Measurements from ENCODE around the gene OR1D5. TPM values are rescaled to one million over a fixed set of nuclear protein-coding genes. Genes with fewer than 3 reads are reported as not detected.
"Not testable (repeated sequence)": the region's sequence is repeated elsewhere in the genome, so short reads cannot be mapped to it uniquely, and the experiment has no call there.

OR1D5 gene
- not detected in 2 replicates for total RNA-seq
- not detected in 2 replicates for polyA plus RNA-seq

GRCh38 chr17:3063507-3063906 lies at the start of gene OR1D5:
Gene OR1D5, minus strand, starts transcription at chr17:3063607. Its CDS starts 0 bp downstream, at chr17:3063607.
- not testable (repeated sequence) for H3K9me2 ChIP-seq (replicated peaks; ENCODE audit: insufficient read depth); H3K4me3 ChIP-seq; H3K4me2 ChIP-seq; H3K9me3 ChIP-seq (ENCODE audit: low read depth); H3K27ac ChIP-seq; H3K79me2 ChIP-seq; H4K20me1 ChIP-seq (ENCODE audit: insufficient read depth, poor library complexity, severe bottlenecking); DNase-seq (ENCODE audit: low spot score); H3K4me1 ChIP-seq (ENCODE audit: insufficient read depth); H2AFZ ChIP-seq; H3K36me3 ChIP-seq (replicated peaks; ENCODE audit: insufficient read depth, low read depth); H3K27me3 ChIP-seq
- 60% methylated on average over 2 of the region's 2 CpGs for WGBS (ENCODE audit: low lambda C conversion rate, missing lambda C conversion rate)

- H3K36me3 ChIP-seq (replicated peaks; ENCODE audit: insufficient read depth, low read depth), result no peaks in the 10 kb centered on the region
- TF ChIP-seq EZH2 (IDR thresholded peaks at IDR 0.05; ENCODE audit: borderline replicate concordance) (no peak), EZH2phosphoT487 (IDR thresholded peaks at IDR 0.05; ENCODE audit: low read depth, severe bottlenecking, unreplicated experiment) (no peak)
- H3K9me2 ChIP-seq (replicated peaks; ENCODE audit: insufficient read depth), result no peaks in the 10 kb centered on the region
- no peak for DNase-seq (ENCODE audit: low spot score)
- no peaks in the 10 kb centered on the region for H3K27me3 ChIP-seq
- H3K4me1 ChIP-seq (ENCODE audit: insufficient read depth), result no peaks in the 10 kb centered on the region
- no peak within 1 kb of the TSS for H3K4me3 ChIP-seq
- H3K4me2 ChIP-seq, result no peak within 1 kb of the TSS
- H3K79me2 ChIP-seq, result no peaks in the 10 kb centered on the region
- H3K27ac ChIP-seq, result no peak within 1 kb of the TSS
- H4K20me1 ChIP-seq (ENCODE audit: insufficient read depth, poor library complexity, severe bottlenecking), result no peaks in the 10 kb centered on the region
- no peaks in the 10 kb centered on the region for H3K9me3 ChIP-seq (ENCODE audit: low read depth)
- WGBS (ENCODE audit: low lambda C conversion rate, missing lambda C conversion rate), result 49% methylated on average over 3 of the region's 3 CpGs
- H2AFZ ChIP-seq, result no peak within 1 kb of the TSS
These were observed 40.9 kb upstream of the OR1D5 start, which contains the start of gene OR1D2 for GRCh38 chr17:3104322-3104721. Gene OR1D2, minus strand, starts transcription at chr17:3104422. Its CDS starts 11,426 bp downstream, at chr17:3092996.

GRCh38 chr17:3073850-3074249 lies 10.4 kb upstream of the OR1D5 start:
- H3K4me1 ChIP-seq (ENCODE audit: insufficient read depth); H3K4me2 ChIP-seq; H2AFZ ChIP-seq; H3K36me3 ChIP-seq (replicated peaks; ENCODE audit: insufficient read depth, low read depth); H3K9me3 ChIP-seq (ENCODE audit: low read depth); DNase-seq (ENCODE audit: low spot score); H3K9me2 ChIP-seq (replicated peaks; ENCODE audit: insufficient read depth); H3K79me2 ChIP-seq; H4K20me1 ChIP-seq (ENCODE audit: insufficient read depth, poor library complexity, severe bottlenecking); H3K27me3 ChIP-seq; H3K4me3 ChIP-seq; H3K27ac ChIP-seq: not testable (repeated sequence)
- WGBS (ENCODE audit: low lambda C conversion rate, missing lambda C conversion rate), result 58% methylated on average over 4 of the region's 4 CpGs

GRCh38 chr17:3065192-3065591 lies 1.8 kb upstream of the OR1D5 start:
- H3K79me2 ChIP-seq; H3K27me3 ChIP-seq; H3K4me2 ChIP-seq; H3K36me3 ChIP-seq (replicated peaks; ENCODE audit: insufficient read depth, low read depth); H3K9me3 ChIP-seq (ENCODE audit: low read depth); H3K27ac ChIP-seq; DNase-seq (ENCODE audit: low spot score); H4K20me1 ChIP-seq (ENCODE audit: insufficient read depth, poor library complexity, severe bottlenecking); H3K4me3 ChIP-seq; H3K9me2 ChIP-seq (replicated peaks; ENCODE audit: insufficient read depth); H2AFZ ChIP-seq; H3K4me1 ChIP-seq (ENCODE audit: insufficient read depth): not testable (repeated sequence)
- 80% methylated on average over 1 of the region's 1 CpG for WGBS (ENCODE audit: low lambda C conversion rate, missing lambda C conversion rate)

- DNase-seq (ENCODE audit: low spot score), result not testable (repeated sequence)
- WGBS (ENCODE audit: low lambda C conversion rate, missing lambda C conversion rate), result 81% methylated on average over 8 of the region's 8 CpGs
These were observed 506 bp downstream of the OR1D5 start for GRCh38 chr17:3062824-3063377.

GRCh38 chr17:3054868-3055267 lies 8.5 kb downstream of the OR1D5 start:
- not testable (repeated sequence) for H3K79me2 ChIP-seq; H4K20me1 ChIP-seq (ENCODE audit: insufficient read depth, poor library complexity, severe bottlenecking); DNase-seq (ENCODE audit: low spot score)

More at GRCh38 chr17:3062824-3063377, 506 bp downstream of the OR1D5 start:
- not testable (repeated sequence) for H3K27ac ChIP-seq; H3K27me3 ChIP-seq; H4K20me1 ChIP-seq (ENCODE audit: insufficient read depth, poor library complexity, severe bottlenecking); H2AFZ ChIP-seq; H3K9me3 ChIP-seq (ENCODE audit: low read depth); H3K4me1 ChIP-seq (ENCODE audit: insufficient read depth); H3K4me3 ChIP-seq; H3K9me2 ChIP-seq (replicated peaks; ENCODE audit: insufficient read depth); H3K36me3 ChIP-seq (replicated peaks; ENCODE audit: insufficient read depth, low read depth); H3K4me2 ChIP-seq; H3K79me2 ChIP-seq

More at GRCh38 chr17:3054868-3055267, 8.5 kb downstream of the OR1D5 start:
- H3K36me3 ChIP-seq (replicated peaks; ENCODE audit: insufficient read depth, low read depth); H2AFZ ChIP-seq; H3K4me2 ChIP-seq; H3K4me3 ChIP-seq; H3K9me3 ChIP-seq (ENCODE audit: low read depth); H3K9me2 ChIP-seq (replicated peaks; ENCODE audit: insufficient read depth); H3K27me3 ChIP-seq; H3K27ac ChIP-seq; H3K4me1 ChIP-seq (ENCODE audit: insufficient read depth): not testable (repeated sequence)
- 100% methylated on average over 1 of the region's 2 CpGs for WGBS (ENCODE audit: low lambda C conversion rate, missing lambda C conversion rate)
